ENCODE data around the gene KLC1.

GRCh38 chr14:103581954-103582703 is 46.9 kb upstream of the KLC1 start:
- no peak for TF ChIP-seq CTCF (IDR thresholded peaks at IDR 0.05; ENCODE audit: low read depth, low read length, poor library complexity, severe bottlenecking)
- no peak for TF ChIP-seq EZH2phosphoT487 (IDR thresholded peaks at IDR 0.05; ENCODE audit: borderline replicate concordance, low read length)

Measured in DOHH2 (cell line).